Muscle layer of duodenum (tissue), 2 donors: ENCODE measurements around the gene NDFIP1.

Experiments used
- H3K27ac ChIP-seq: one replicate; pipeline ENCODE4 v1.7.0; 2013; ENCODE audit warnings: mild to moderate bottlenecking, low read length
- H3K27me3 ChIP-seq: one replicate; pipeline ENCODE4 v1.7.0; 2013; ENCODE audit warnings: low read depth, mild to moderate bottlenecking, control low read depth, low read length
- H3K36me3 ChIP-seq, 2 donors: one replicate each; pipeline ENCODE4 v1.7.0; 2013; ENCODE audit warnings: low read length in 2 of 2, control low read depth in 1 of 2, mild to moderate bottlenecking in 1 of 2; ENCODE audit not compliant: insufficient read depth in 2 of 2, control insufficient read depth in 1 of 2
- H3K4me1 ChIP-seq, 2 donors: one replicate each; pipeline ENCODE4 v1.7.0; 2013; ENCODE audit warnings: low read length in 2 of 2, mild to moderate bottlenecking in 2 of 2, control low read depth in 1 of 2, moderate library complexity in 1 of 2; ENCODE audit not compliant: insufficient read depth in 2 of 2, control insufficient read depth in 1 of 2
- H3K4me3 ChIP-seq, 2 donors: one replicate each; pipeline ENCODE4 v1.7.0; 2013; ENCODE audit warnings: low read length in 2 of 2, low read depth in 1 of 2, mild to moderate bottlenecking in 1 of 2
- H3K9me3 ChIP-seq, 2 donors: one replicate each; pipeline ENCODE4 v1.7.0; 2013; ENCODE audit warnings: low read length in 2 of 2, control low read depth in 1 of 2, mild to moderate bottlenecking in 1 of 2; ENCODE audit not compliant: control insufficient read depth in 1 of 2
- donor health status: healthy.

The NDFIP1 gene

GRCh38 chr5:142108432-142109330, at the start of gene NDFIP1:
TSS of gene NDFIP1 (plus strand) at chr5:142108779. CDS start at chr5:142108975, 196 bp downstream.
- no peaks in the 10 kb centered on the region for H3K9me3 ChIP-seq
- H3K4me3 ChIP-seq: peak within 1 kb of the TSS; percentile 80 to 98
- no peaks in the 10 kb centered on the region for H3K27me3 ChIP-seq
- peak within 1 kb of the TSS; percentile 89 for H3K27ac ChIP-seq
- H3K36me3 ChIP-seq: no peaks in the 10 kb centered on the region
- H3K4me1 ChIP-seq: peaks cover 0 to 15% of the 10 kb centered on the region in 2 donors

GRCh38 chr5:142059304-142059940, 49.2 kb upstream of the NDFIP1 start:
- Histone ChIP-seq H3K27me3 (no peaks in the 10 kb centered on the region), H3K4me1 (peaks cover 0 to 6% of the 10 kb centered on the region in 2 donors), H3K9me3 (no peaks in the 10 kb centered on the region), H3K36me3 (no peaks in the 10 kb centered on the region), H3K27ac (no peak overlapping the region), H3K4me3 (no peak overlapping the region)

GRCh38 chr5:142063376-142063775, 45.2 kb upstream of the NDFIP1 start:
- Histone ChIP-seq H3K4me1 (peaks cover 0 to 6% of the 10 kb centered on the region in 2 donors), H3K9me3 (no peaks in the 10 kb centered on the region), H3K27me3 (no peaks in the 10 kb centered on the region), H3K27ac (no peak overlapping the region), H3K36me3 (no peaks in the 10 kb centered on the region), H3K4me3 (peak overlapping the region in 1 of 2 donors; percentile 12)

GRCh38 chr5:142063878-142064331, 44.7 kb upstream of the NDFIP1 start:
- Histone ChIP-seq H3K9me3 (no peaks in the 10 kb centered on the region), H3K4me1 (peaks cover 0 to 6% of the 10 kb centered on the region in 2 donors), H3K4me3 (peak overlapping the region in 1 of 2 donors; percentile 12), H3K36me3 (no peaks in the 10 kb centered on the region), H3K27me3 (no peaks in the 10 kb centered on the region), H3K27ac (no peak overlapping the region)

- Histone ChIP-seq H3K27ac (no peak overlapping the region), H3K9me3 (no peaks in the 10 kb centered on the region), H3K36me3 (no peaks in the 10 kb centered on the region), H3K4me3 (no peak overlapping the region), H3K27me3 (no peaks in the 10 kb centered on the region), H3K4me1 (peaks cover 0 to 6% of the 10 kb centered on the region in 2 donors)
Observed at GRCh38 chr5:142065273-142065672, 43.3 kb upstream of the NDFIP1 start.

- no peak overlapping the region for H3K27ac ChIP-seq
- no peaks in the 10 kb centered on the region for H3K9me3 ChIP-seq
- no peaks in the 10 kb centered on the region for H3K36me3 ChIP-seq
- no peaks in the 10 kb centered on the region for H3K4me1 ChIP-seq
- H3K27me3 ChIP-seq: no peaks in the 10 kb centered on the region
- H3K4me3 ChIP-seq: no peak overlapping the region
Observed at GRCh38 chr5:142069606-142070399, 38.8 kb upstream of the NDFIP1 start.

- Histone ChIP-seq H3K27me3 (no peaks in the 10 kb centered on the region), H3K27ac (no peak overlapping the region), H3K4me3 (no peak overlapping the region), H3K9me3 (no peaks in the 10 kb centered on the region), H3K36me3 (no peaks in the 10 kb centered on the region), H3K4me1 (no peaks in the 10 kb centered on the region)
Observed at GRCh38 chr5:142070734-142071133, 37.8 kb upstream of the NDFIP1 start.

- H3K4me1 ChIP-seq: no peaks in the 10 kb centered on the region
- H3K27ac ChIP-seq: no peak overlapping the region
- no peaks in the 10 kb centered on the region for H3K9me3 ChIP-seq
- no peak overlapping the region for H3K4me3 ChIP-seq
- H3K36me3 ChIP-seq: no peaks in the 10 kb centered on the region
- no peaks in the 10 kb centered on the region for H3K27me3 ChIP-seq
Observed at GRCh38 chr5:142072488-142072887, 36.1 kb upstream of the NDFIP1 start.

GRCh38 chr5:142073362-142073988, 35.1 kb upstream of the NDFIP1 start:
- Histone ChIP-seq H3K4me1 (no peaks in the 10 kb centered on the region), H3K9me3 (no peaks in the 10 kb centered on the region), H3K36me3 (no peaks in the 10 kb centered on the region), H3K27me3 (no peaks in the 10 kb centered on the region), H3K27ac (no peak overlapping the region), H3K4me3 (no peak overlapping the region)

- Histone ChIP-seq H3K27ac (no peak overlapping the region), H3K4me3 (no peak overlapping the region), H3K9me3 (no peaks in the 10 kb centered on the region), H3K4me1 (no peaks in the 10 kb centered on the region), H3K36me3 (no peaks in the 10 kb centered on the region), H3K27me3 (no peaks in the 10 kb centered on the region)
Observed at GRCh38 chr5:142074006-142074405, 34.6 kb upstream of the NDFIP1 start.
